Measurements from ENCODE around the gene EIF4A3. TPM values are rescaled to one million over a fixed set of nuclear protein-coding genes. Genes with fewer than 3 reads are reported as not detected.

Gene EIF4A3
- total and polyA plus RNA-seq, 9 of the 15 experiments (the other 6 are each of a cell fraction or from before 2014, with no cell fraction given): 62.7 to 171 (median 127) TPM

DNA sequence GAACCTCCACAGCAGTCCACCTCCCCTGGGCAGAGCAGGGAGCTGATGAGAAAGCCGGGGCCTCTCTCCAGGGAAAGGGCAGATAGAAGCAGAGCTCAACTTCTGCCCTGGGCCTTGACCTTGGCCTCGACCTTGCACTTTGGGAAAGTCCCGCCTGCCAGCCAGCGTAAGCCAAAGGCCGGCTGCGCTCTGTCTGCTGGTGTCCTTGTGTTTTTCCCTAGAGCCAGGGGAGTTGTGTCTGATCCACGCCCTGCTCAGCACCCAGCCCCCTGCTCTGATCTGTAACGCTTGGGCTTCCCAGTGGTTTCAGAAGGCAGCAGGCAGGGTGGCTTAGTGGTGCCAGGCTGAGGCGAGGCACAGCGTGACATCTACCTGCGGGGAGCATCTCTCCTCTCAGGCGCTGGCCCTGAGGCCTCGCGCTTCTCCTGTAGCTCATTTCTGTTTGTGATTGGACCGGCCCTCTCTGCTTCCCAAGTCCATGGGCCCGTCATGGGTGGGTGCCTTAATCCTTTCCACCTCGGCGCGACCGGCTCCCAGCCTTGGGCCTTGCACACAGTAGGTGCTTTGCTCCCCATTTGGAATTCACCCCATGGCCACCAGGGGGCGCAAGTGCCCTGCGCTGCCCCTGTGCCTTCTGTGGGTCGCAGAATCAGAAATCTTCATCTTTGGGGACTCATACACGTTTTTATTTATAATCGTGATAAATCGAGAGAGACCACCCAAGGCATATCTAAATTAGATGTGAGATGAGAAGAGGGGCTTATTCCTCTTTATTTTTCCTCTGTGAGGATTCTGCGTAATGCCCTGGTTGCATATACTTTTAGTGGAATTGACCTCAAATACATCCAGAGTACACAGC lies 49.0 kb upstream of the EIF4A3 start (continued):
- TF ChIP-seq ZNF764 (CRISPR knock-in tag; IDR thresholded peaks at IDR 0.05; ENCODE audit: low read depth) (no peak), RUNX1 (IDR thresholded peaks at IDR 0.05; ENCODE audit: low read depth) (no peak), CEBPB (tag; IDR thresholded peaks at IDR 0.05) (no peak), RAD21 (CRISPR knock-in tag; conservative IDR thresholded peaks at IDR 0.05 in 1 of 2, IDR thresholded peaks at IDR 0.05 in 1 of 2) (peak; percentile 93 to 97), ZNF41 (CRISPR knock-in tag; conservative IDR thresholded peaks at IDR 0.05) (0 out of 2 replicates have a peak, but pooled peaks have one; percentile 33), MEF2D (tag; conservative IDR thresholded peaks at IDR 0.05; ENCODE audit: low read depth) (no peak), IRF2 (CRISPR knock-in tag; IDR thresholded peaks at IDR 0.05) (no peak), RBM25 (IDR thresholded peaks at IDR 0.05; ENCODE audit: low read depth, low read length, severe bottlenecking) (no peak), DPF2 (IDR thresholded peaks at IDR 0.05) (no peak), CC2D1A (IDR thresholded peaks at IDR 0.05) (0 out of 2 replicates have a peak, but pooled peaks have one; percentile 73), HNRNPLL (IDR thresholded peaks at IDR 0.05; ENCODE audit: low read depth, low read length, poor library complexity, severe bottlenecking) (no peak), ZFPM2 (CRISPR knock-in tag; IDR thresholded peaks at IDR 0.05) (no peak), KAT2B (IDR thresholded peaks at IDR 0.05; ENCODE audit: low read depth, low read length) (no peak), ZNF175 (CRISPR knock-in tag; IDR thresholded peaks at IDR 0.05; ENCODE audit: low read depth) (no peak), TEAD4 (IDR thresholded peaks at IDR 0.05; ENCODE audit: low read length) (no peak), TEAD4 (CRISPR knock-in tag; IDR thresholded peaks at IDR 0.05; ENCODE audit: borderline replicate concordance) (no peak), ILF3 (IDR thresholded peaks at IDR 0.05; ENCODE audit: borderline replicate concordance) (no peak), NFRKB (IDR thresholded peaks at IDR 0.05; ENCODE audit: low read depth) (no peak)
- TF ChIP-seq, protein P1, sequence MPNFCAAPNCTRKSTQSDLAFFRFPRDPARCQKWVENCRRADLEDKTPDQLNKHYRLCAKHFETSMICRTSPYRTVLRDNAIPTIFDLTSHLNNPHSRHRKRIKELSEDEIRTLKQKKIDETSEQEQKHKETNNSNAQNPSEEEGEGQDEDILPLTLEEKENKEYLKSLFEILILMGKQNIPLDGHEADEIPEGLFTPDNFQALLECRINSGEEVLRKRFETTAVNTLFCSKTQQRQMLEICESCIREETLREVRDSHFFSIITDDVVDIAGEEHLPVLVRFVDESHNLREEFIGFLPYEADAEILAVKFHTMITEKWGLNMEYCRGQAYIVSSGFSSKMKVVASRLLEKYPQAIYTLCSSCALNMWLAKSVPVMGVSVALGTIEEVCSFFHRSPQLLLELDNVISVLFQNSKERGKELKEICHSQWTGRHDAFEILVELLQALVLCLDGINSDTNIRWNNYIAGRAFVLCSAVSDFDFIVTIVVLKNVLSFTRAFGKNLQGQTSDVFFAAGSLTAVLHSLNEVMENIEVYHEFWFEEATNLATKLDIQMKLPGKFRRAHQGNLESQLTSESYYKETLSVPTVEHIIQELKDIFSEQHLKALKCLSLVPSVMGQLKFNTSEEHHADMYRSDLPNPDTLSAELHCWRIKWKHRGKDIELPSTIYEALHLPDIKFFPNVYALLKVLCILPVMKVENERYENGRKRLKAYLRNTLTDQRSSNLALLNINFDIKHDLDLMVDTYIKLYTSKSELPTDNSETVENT (CRISPR knock-in tag; IDR thresholded peaks at IDR 0.05): no peak
- TF ChIP-seq, protein P2, sequence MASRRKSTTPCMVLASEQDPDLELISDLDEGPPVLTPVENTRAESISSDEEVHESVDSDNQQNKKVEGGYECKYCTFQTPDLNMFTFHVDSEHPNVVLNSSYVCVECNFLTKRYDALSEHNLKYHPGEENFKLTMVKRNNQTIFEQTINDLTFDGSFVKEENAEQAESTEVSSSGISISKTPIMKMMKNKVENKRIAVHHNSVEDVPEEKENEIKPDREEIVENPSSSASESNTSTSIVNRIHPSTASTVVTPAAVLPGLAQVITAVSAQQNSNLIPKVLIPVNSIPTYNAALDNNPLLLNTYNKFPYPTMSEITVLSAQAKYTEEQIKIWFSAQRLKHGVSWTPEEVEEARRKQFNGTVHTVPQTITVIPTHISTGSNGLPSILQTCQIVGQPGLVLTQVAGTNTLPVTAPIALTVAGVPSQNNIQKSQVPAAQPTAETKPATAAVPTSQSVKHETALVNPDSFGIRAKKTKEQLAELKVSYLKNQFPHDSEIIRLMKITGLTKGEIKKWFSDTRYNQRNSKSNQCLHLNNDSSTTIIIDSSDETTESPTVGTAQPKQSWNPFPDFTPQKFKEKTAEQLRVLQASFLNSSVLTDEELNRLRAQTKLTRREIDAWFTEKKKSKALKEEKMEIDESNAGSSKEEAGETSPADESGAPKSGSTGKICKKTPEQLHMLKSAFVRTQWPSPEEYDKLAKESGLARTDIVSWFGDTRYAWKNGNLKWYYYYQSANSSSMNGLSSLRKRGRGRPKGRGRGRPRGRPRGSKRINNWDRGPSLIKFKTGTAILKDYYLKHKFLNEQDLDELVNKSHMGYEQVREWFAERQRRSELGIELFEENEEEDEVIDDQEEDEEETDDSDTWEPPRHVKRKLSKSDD (conservative IDR thresholded peaks at IDR 0.05; ENCODE audit: low read length): no peak
